Gastroesophageal sphincter (tissue), 3 donors: Measurements from ENCODE around the gene POU2AF2.
"Not testable (repeated sequence)": the region's sequence is repeated elsewhere in the genome, so short reads cannot be mapped to it uniquely, and the experiment has no call there.

Source experiments
- CTCF ChIP-seq, 4 experiments: fragments of 200-600 bp in 2 of 4; fragments of 450-650 bp in 2 of 4; sonication (generic) in 1 of 4; IDR thresholded peaks; one replicate each; pipeline ENCODE4 v1.5.1; 2017 to 2019; ENCODE audit warnings: antibody characterized with exemption in 4 of 4, mild to moderate bottlenecking in 2 of 4, moderate library complexity in 2 of 4
- EP300 ChIP-seq: sonication (generic); formaldehyde crosslinking; IDR thresholded peaks from one replicate; pipeline ENCODE4 v1.6.1; 2017; ENCODE audit warnings: antibody characterized with exemption, mild to moderate bottlenecking
- POLR2A ChIP-seq, 2 donors: fragments of 450-650 bp; IDR thresholded peaks; one replicate each; pipeline ENCODE4 v1.6.1; 2017; ENCODE audit warnings: antibody characterized with exemption in 2 of 2, mild to moderate bottlenecking in 2 of 2, moderate library complexity in 1 of 2

- TF ChIP-seq CTCF (IDR thresholded peaks at IDR 0.05); POLR2A (IDR thresholded peaks at IDR 0.05); EP300: not testable (repeated sequence)
These were observed 74.7 kb downstream of the POU2AF2 start for GRCh38 chr11:111320199-111320598.
